ENCODE data around the gene ALKBH5. TPM values are rescaled to one million over a fixed set of nuclear protein-coding genes. Genes with fewer than 3 reads are reported as not detected.

The ALKBH5 gene
- total and polyA plus RNA-seq, 2 experiments from 2014 or later: 56.6 to 78.3 TPM

DNA sequence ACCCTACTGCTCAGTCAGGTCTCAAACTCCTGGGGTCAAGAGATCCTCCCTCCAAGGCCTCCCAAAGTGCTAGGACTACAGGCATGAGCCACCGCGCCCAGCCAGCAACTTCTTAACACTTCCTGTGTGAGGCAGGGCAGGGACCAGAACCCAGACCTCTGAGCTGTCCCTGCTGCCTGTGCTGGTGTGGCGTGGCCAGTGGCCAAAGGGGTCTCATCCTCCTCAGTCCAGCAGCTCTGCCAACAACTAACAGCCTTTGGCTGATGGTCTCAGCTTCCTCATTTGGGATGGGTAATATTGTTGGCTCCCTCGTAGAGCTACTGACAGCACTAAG, 40.4 kb downstream of the ALKBH5 start:
- Histone ChIP-seq H3K79me2 (peaks cover 32% of the 10 kb centered on the region), H3K9me2 (replicated peaks; ENCODE audit: insufficient read depth) (no peaks in the 10 kb centered on the region), H3K36me3 (replicated peaks; ENCODE audit: insufficient read depth, low read depth) (no peaks in the 10 kb centered on the region), H3K27ac (peak overlapping the region; percentile 91), H3K9me3 (ENCODE audit: low read depth) (no peaks in the 10 kb centered on the region), H2AFZ (peak overlapping the region; percentile 83), H3K4me1 (ENCODE audit: insufficient read depth) (peaks cover 28% of the 10 kb centered on the region), H3K27me3 (no peaks in the 10 kb centered on the region), H3K4me2 (peak overlapping the region; percentile 87), H3K4me3 (no peak overlapping the region), H4K20me1 (ENCODE audit: insufficient read depth, poor library complexity, severe bottlenecking) (peaks cover 9% of the 10 kb centered on the region)
- no peak for TF ChIP-seq EZH2 (IDR thresholded peaks at IDR 0.05; ENCODE audit: borderline replicate concordance)
- no peak for TF ChIP-seq EZH2phosphoT487 (IDR thresholded peaks at IDR 0.05; ENCODE audit: low read depth, severe bottlenecking, unreplicated experiment)
- TF ChIP-seq, protein P1, sequence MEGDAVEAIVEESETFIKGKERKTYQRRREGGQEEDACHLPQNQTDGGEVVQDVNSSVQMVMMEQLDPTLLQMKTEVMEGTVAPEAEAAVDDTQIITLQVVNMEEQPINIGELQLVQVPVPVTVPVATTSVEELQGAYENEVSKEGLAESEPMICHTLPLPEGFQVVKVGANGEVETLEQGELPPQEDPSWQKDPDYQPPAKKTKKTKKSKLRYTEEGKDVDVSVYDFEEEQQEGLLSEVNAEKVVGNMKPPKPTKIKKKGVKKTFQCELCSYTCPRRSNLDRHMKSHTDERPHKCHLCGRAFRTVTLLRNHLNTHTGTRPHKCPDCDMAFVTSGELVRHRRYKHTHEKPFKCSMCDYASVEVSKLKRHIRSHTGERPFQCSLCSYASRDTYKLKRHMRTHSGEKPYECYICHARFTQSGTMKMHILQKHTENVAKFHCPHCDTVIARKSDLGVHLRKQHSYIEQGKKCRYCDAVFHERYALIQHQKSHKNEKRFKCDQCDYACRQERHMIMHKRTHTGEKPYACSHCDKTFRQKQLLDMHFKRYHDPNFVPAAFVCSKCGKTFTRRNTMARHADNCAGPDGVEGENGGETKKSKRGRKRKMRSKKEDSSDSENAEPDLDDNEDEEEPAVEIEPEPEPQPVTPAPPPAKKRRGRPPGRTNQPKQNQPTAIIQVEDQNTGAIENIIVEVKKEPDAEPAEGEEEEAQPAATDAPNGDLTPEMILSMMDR (IDR thresholded peaks at IDR 0.05; ENCODE audit: poor library complexity): no peak
- no peak for DNase-seq (ENCODE audit: low spot score)
- WGBS (ENCODE audit: low lambda C conversion rate, missing lambda C conversion rate): 76% methylated on average over 4 of the region's 4 CpGs

DNA sequence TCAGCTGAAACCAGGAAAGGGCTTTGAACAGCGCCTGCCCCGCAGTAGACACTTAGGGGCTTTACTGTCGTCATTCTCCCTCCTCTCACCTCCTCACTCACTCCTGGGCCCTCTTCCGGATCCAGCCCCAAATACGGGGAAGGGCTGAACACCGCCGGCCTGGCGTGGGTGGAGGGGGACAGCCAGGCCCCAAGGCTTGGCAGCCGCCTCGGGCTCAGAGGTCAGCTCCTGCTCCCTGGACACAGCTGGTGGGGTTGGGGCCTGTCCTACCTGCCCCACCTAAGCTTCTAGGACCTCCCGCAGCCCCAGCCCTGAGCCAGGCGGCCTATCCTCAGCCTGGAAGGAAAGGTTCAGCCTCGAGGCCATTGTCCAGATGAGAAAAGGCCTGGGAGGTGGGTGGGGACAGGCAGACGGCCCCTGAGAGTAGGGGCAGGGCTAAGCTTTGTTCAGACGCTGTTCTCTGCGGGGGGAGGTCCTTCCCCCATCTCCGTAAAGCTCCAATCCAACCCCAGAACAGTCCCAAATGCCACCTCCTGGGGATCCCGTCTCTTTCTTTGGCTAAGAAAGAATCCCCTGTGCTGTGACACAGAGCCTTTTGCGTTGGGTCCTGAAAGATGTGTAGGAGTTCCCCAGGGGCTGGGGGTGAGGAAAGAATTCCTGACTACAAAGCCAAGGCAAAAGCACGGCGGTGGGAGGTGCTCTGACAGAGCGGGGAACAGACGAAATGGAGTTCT, 40.9 kb downstream of the ALKBH5 start:
- Histone ChIP-seq H3K4me3 (peak overlapping the region; percentile 49), H4K20me1 (ENCODE audit: insufficient read depth, poor library complexity, severe bottlenecking) (peaks cover 14% of the 10 kb centered on the region), H3K4me1 (ENCODE audit: insufficient read depth) (peaks cover 28% of the 10 kb centered on the region), H2AFZ (peak overlapping the region; percentile 83), H3K79me2 (peaks cover 37% of the 10 kb centered on the region), H3K4me2 (peak overlapping the region; percentile 87), H3K36me3 (replicated peaks; ENCODE audit: insufficient read depth, low read depth) (no peaks in the 10 kb centered on the region), H3K9me3 (ENCODE audit: low read depth) (no peaks in the 10 kb centered on the region), H3K27me3 (no peaks in the 10 kb centered on the region), H3K27ac (peak overlapping the region; percentile 91), H3K9me2 (replicated peaks; ENCODE audit: insufficient read depth) (no peaks in the 10 kb centered on the region)
- peak; percentile 59 for DNase-seq (ENCODE audit: low spot score)
- no peak for TF ChIP-seq EZH2phosphoT487 (IDR thresholded peaks at IDR 0.05; ENCODE audit: low read depth, severe bottlenecking, unreplicated experiment)
- no peak for TF ChIP-seq EZH2 (IDR thresholded peaks at IDR 0.05; ENCODE audit: borderline replicate concordance)
- TF ChIP-seq, protein P1 (IDR thresholded peaks at IDR 0.05; ENCODE audit: poor library complexity): no peak
- WGBS (ENCODE audit: low lambda C conversion rate, missing lambda C conversion rate): 18% methylated on average over 23 of the region's 23 CpGs

DNA sequence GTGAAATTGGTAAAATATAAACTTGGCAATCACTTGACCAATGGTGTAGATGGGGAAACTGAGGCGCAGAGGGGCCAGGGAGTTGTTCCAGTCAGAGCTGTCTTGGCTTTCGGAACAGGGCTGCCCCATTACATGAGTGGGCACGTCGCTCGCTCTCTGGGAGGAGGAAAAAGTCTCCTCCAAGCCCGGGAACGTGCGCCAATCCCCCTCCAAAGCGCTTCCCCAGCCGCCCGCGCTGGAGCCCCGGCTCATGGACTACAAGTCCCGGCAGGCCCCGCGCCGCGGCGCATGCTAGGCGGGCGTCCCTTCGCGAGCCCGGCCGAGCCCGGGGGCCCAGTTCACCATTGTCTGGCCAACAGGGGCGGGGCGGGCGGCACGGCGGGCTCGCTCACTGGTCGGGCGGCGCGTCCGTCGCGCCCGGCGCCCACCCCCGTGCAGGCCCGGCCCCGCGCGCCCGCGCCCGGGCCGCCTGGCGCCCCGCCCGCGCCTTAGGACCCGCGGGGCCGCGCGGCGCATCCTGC, 41.6 kb downstream of the ALKBH5 start, which contains the start of gene LLGL1:
TSS of gene LLGL1 (plus strand) at position 515 of the 521 bp plus-strand sequence. CDS start 48 bp downstream, outside the sequence.
- peaks cover 28% of the 10 kb centered on the region for H3K4me1 ChIP-seq (ENCODE audit: insufficient read depth)
- H4K20me1 ChIP-seq (ENCODE audit: insufficient read depth, poor library complexity, severe bottlenecking): peaks cover 15% of the 10 kb centered on the region
- 2% methylated on average over 19 of the region's 60 CpGs for WGBS (ENCODE audit: low lambda C conversion rate, missing lambda C conversion rate)
- peak within 1 kb of the TSS; percentile 97 for H3K4me2 ChIP-seq
- no peaks in the 10 kb centered on the region for H3K9me2 ChIP-seq (replicated peaks; ENCODE audit: insufficient read depth)
- peak within 1 kb of the TSS; percentile 93 for H3K27ac ChIP-seq
- no peak for TF ChIP-seq EZH2 (IDR thresholded peaks at IDR 0.05; ENCODE audit: borderline replicate concordance)
- TF ChIP-seq, protein P1 (IDR thresholded peaks at IDR 0.05; ENCODE audit: poor library complexity): no peak
- no peak for TF ChIP-seq EZH2phosphoT487 (IDR thresholded peaks at IDR 0.05; ENCODE audit: low read depth, severe bottlenecking, unreplicated experiment)
- peak within 1 kb of the TSS; percentile 96 for H2AFZ ChIP-seq
- H3K4me3 ChIP-seq: peak within 1 kb of the TSS; percentile 99
- no peaks in the 10 kb centered on the region for H3K27me3 ChIP-seq
- peak; percentile 99 for DNase-seq (ENCODE audit: low spot score)
- no peaks in the 10 kb centered on the region for H3K9me3 ChIP-seq (ENCODE audit: low read depth)
- peaks cover 44% of the 10 kb centered on the region for H3K79me2 ChIP-seq
- H3K36me3 ChIP-seq (replicated peaks; ENCODE audit: insufficient read depth, low read depth): no peaks in the 10 kb centered on the region
